Activated gamma-delta T cell treated with Interleukin-2 at 50 U/mL for 16 hours (primary cell): Measurements from ENCODE around the gene SEPTIN14.
"Not testable (repeated sequence)": the region's sequence is repeated elsewhere in the genome, so short reads cannot be mapped to it uniquely, and the experiment has no call there.

Experiments used
- DNase-seq: peaks from one replicate; pipeline ENCODE4 v3.0.0-alpha.2; 2020

The SEPTIN14 gene

GRCh38 chr7:55862652-55863051 lies at the start of gene SEPTIN14:
Gene SEPTIN14 (minus strand): TSS chr7:55862752. CDS start chr7:55861996, 756 bp downstream.
- DNase-seq, result not testable (repeated sequence)

GRCh38 chr7:55903985-55904759 lies 41.6 kb upstream of the SEPTIN14 start:
- no peak for DNase-seq

GRCh38 chr7:55901059-55901458 lies 38.5 kb upstream of the SEPTIN14 start:
- DNase-seq, result not testable (repeated sequence)

- DNase-seq, result no peak
Observed at GRCh38 chr7:55898287-55898686, 35.7 kb upstream of the SEPTIN14 start.

- DNase-seq, result no peak
Observed at GRCh38 chr7:55895021-55895420, 32.5 kb upstream of the SEPTIN14 start.

GRCh38 chr7:55893940-55894339 lies 31.4 kb upstream of the SEPTIN14 start:
- no peak for DNase-seq

GRCh38 chr7:55888378-55888777 lies 25.8 kb upstream of the SEPTIN14 start:
- DNase-seq, result not testable (repeated sequence)

- DNase-seq, result no peak
Observed at GRCh38 chr7:55887821-55888247, 25.3 kb upstream of the SEPTIN14 start.

GRCh38 chr7:55884321-55884720 lies 21.8 kb upstream of the SEPTIN14 start:
- DNase-seq, result no peak

- no peak for DNase-seq
Observed at GRCh38 chr7:55878691-55879090, 16.1 kb upstream of the SEPTIN14 start.

- no peak for DNase-seq
Observed at GRCh38 chr7:55877308-55877707, 14.8 kb upstream of the SEPTIN14 start.

GRCh38 chr7:55873765-55874164 lies 11.2 kb upstream of the SEPTIN14 start:
- DNase-seq, result no peak

- no peak for DNase-seq
Observed at GRCh38 chr7:55871932-55872485, 9.5 kb upstream of the SEPTIN14 start.

GRCh38 chr7:55868989-55869388 lies 6.4 kb upstream of the SEPTIN14 start:
- DNase-seq, result not testable (repeated sequence)

GRCh38 chr7:55845164-55845563 lies 17.4 kb downstream of the SEPTIN14 start:
- not testable (repeated sequence) for DNase-seq

- no peak for DNase-seq
Observed at GRCh38 chr7:55838595-55838994, 24.0 kb downstream of the SEPTIN14 start.

GRCh38 chr7:55827577-55827976 lies 35.0 kb downstream of the SEPTIN14 start:
- no peak for DNase-seq

GRCh38 chr7:55818686-55819085 lies 43.9 kb downstream of the SEPTIN14 start:
- DNase-seq, result no peak

GRCh38 chr7:55797260-55797659 lies 65.3 kb downstream of the SEPTIN14 start:
- DNase-seq, result not testable (repeated sequence)

GRCh38 chr7:55794527-55794926 lies 68.0 kb downstream of the SEPTIN14 start:
- no peak for DNase-seq

GRCh38 chr7:55792048-55792447 lies 70.5 kb downstream of the SEPTIN14 start:
- DNase-seq, result no peak

- DNase-seq, result no peak
Observed at GRCh38 chr7:55787796-55788195, 74.8 kb downstream of the SEPTIN14 start.

- no peak for DNase-seq
Observed at GRCh38 chr7:55786901-55787300, 75.7 kb downstream of the SEPTIN14 start.

- DNase-seq, result not testable (repeated sequence)
Observed at GRCh38 chr7:55785444-55785843, 77.1 kb downstream of the SEPTIN14 start.

GRCh38 chr7:55784151-55784550 lies 78.4 kb downstream of the SEPTIN14 start:
- DNase-seq, result no peak
